K562 (cell line): ENCODE results near the gene BFSP1. TPM values are rescaled to one million over a fixed set of nuclear protein-coding genes. Genes with fewer than 3 reads are reported as not detected.

ENCODE experiments used
- ATAC-seq: fragments of 200-7000 bp; cut with Tn5 transposase; 3 replicates; pipeline ENCODE4 v1.9.1; 2020; ENCODE audit warnings: moderate library complexity
- BruUV-seq: library from RNA; stranded (reverse); fragments of 400-500 nt; replicated peaks from 2 replicates; lab custom pipeline; 2021; lab: Mats Ljungman, UMichigan
- CTCF ChIA-PET: fragments of 300-600 bp; formaldehyde crosslinking; extraction: SDS; loops from one replicate; lab custom pipeline; 2021; ENCODE audit warnings: low intra/inter-chr PET ratio; lab: Yijun Ruan, JAX
- POLR2A ChIA-PET: fragments of 300-600, 350-650 bp; sonication (Branson Sonifier 250); formaldehyde crosslinking; extraction: SDS; loops from one replicate; lab custom pipeline; 2021; ENCODE audit warnings: antibody characterized with exemption, inconsistent platforms; lab: Yijun Ruan, JAX
- DNase-seq, 4 experiments: peaks; one replicate each; pipeline versions ENCODE4 v3.0.0 to v3.0.0-alpha.2; 2011 to 2018; ENCODE audit warnings: low spot score in 3 of 4, mixed read lengths in 3 of 4; ENCODE audit errors: extremely low read depth in 1 of 4
- FAIRE-seq: peaks from 2 replicates; lab custom pipeline; 2011; peaks lifted over from hg19 to GRCh38; lab: Jason Lieb, UNC
- H2AFZ ChIP-seq: 2 replicates; pipeline ENCODE4 v1.6.0; 2011; ENCODE audit warnings: low read depth, low read length, control low read depth, inconsistent platforms
- H3K27ac ChIP-seq: fragments of 200-600 bp; 3 replicates; pipeline ENCODE4 v1.8.0; 2011; ENCODE audit warnings: low read depth, mild to moderate bottlenecking, control low read depth, inconsistent platforms, low read length, moderate library complexity, mixed read lengths; ENCODE audit errors: extremely low read depth
- H3K27me3 ChIP-seq, 2 experiments: fragments of 300-600 bp in 1 of 2; 2 replicates in 1 of 2; 3 replicates in 1 of 2; pipeline versions ENCODE4 v1.6.0 to v1.8.0; 2011; ENCODE audit warnings: inconsistent platforms in 2 of 2, low read length in 2 of 2, mild to moderate bottlenecking in 1 of 2, mixed read lengths in 1 of 2, moderate library complexity in 1 of 2; ENCODE audit not compliant: control insufficient read depth in 2 of 2, insufficient read depth in 2 of 2
- H3K36me3 ChIP-seq: fragments of 300-600 bp; 3 replicates; pipeline ENCODE4 v1.8.0; 2011; ENCODE audit warnings: mild to moderate bottlenecking, low read length, inconsistent platforms; ENCODE audit not compliant: control insufficient read depth, insufficient read depth
- H3K4me1 ChIP-seq, 2 experiments: fragments of 200-600 bp in 1 of 2; replicated peaks in 1 of 2; 2 replicates in 1 of 2; 3 replicates in 1 of 2; pipeline versions ENCODE4 v1.5.1 to v1.8.0; 2011; ENCODE audit warnings: inconsistent platforms in 2 of 2, low read length in 2 of 2, mild to moderate bottlenecking in 1 of 2, mixed read lengths in 1 of 2, moderate library complexity in 1 of 2; ENCODE audit not compliant: control insufficient read depth in 2 of 2, insufficient read depth in 2 of 2
- H3K4me2 ChIP-seq: 2 replicates; pipeline ENCODE4 v1.6.1; 2011; ENCODE audit warnings: low read length, control low read depth, inconsistent platforms, mixed read lengths; ENCODE audit not compliant: insufficient read depth
- H3K4me3 ChIP-seq: fragments of 200-600 bp; sonication (generic), shearing (Covaris generic); 2 replicates; pipeline ENCODE4 v1.5.1; 2016; ENCODE audit warnings: control low read depth, inconsistent platforms
- H3K79me2 ChIP-seq: fragments of 200-600 bp; 3 replicates; pipeline ENCODE4 v1.8.0; 2011; ENCODE audit warnings: low read length, inconsistent platforms; ENCODE audit not compliant: control insufficient read depth, insufficient read depth
- H3K9ac ChIP-seq, 2 experiments: 2 replicates each; pipeline versions ENCODE4 v1.6.0 to v1.6.1; 2011; ENCODE audit warnings: low read depth in 2 of 2, low read length in 2 of 2, control low read depth in 1 of 2, inconsistent platforms in 1 of 2, mild to moderate bottlenecking in 1 of 2, mixed read lengths in 1 of 2; ENCODE audit not compliant: insufficient read depth in 1 of 2
- H3K9me1 ChIP-seq: one replicate; pipeline ENCODE4 v1.6.0; 2011; ENCODE audit warnings: inconsistent platforms, mild to moderate bottlenecking, low read length, moderate library complexity; ENCODE audit not compliant: control insufficient read depth, insufficient read depth
- H3K9me3 ChIP-seq: replicated peaks from 2 replicates; pipeline ENCODE4 v1.5.1; 2011; ENCODE audit warnings: low read depth, low read length, inconsistent platforms; ENCODE audit not compliant: control insufficient read depth, insufficient read depth
- H4K20me1 ChIP-seq: replicated peaks from 2 replicates; pipeline ENCODE4 v1.6.1; 2011; ENCODE audit warnings: low read length, inconsistent platforms, mixed read lengths; ENCODE audit not compliant: control insufficient read depth, insufficient read depth
- BACH1 ChIP-seq: fragments of 200-800 bp; sonication (Bioruptor generic); IDR thresholded peaks from 2 replicates; pipeline ENCODE4 v1.6.1; 2016; ENCODE audit warnings: missing genetic modification characterization, missing compliant biosample characterization
- BCL6 ChIP-seq: fragments of 250-450 bp; sonication (Bioruptor Pico); IDR thresholded peaks from 2 replicates; pipeline ENCODE4 v1.4.0; 2020
- CBFA2T2 ChIP-seq: fragments of 450-650 bp; conservative IDR thresholded peaks from 2 replicates; pipeline ENCODE4 v1.6.1; 2017; ENCODE audit warnings: mild to moderate bottlenecking
- CTBP1 ChIP-seq: fragments of 450-650 bp; IDR thresholded peaks from 2 replicates; pipeline ENCODE4 v1.6.1; 2016; ENCODE audit warnings: borderline replicate concordance
- FOS ChIP-seq: IDR thresholded peaks from 3 replicates; pipeline ENCODE4 v1.6.1; 2011; ENCODE audit not compliant: insufficient read length; ENCODE audit errors: extremely low read depth
- HDAC6 ChIP-seq: IDR thresholded peaks from 2 replicates; pipeline ENCODE4 v1.6.1; 2012; ENCODE audit warnings: low read depth, mild to moderate bottlenecking, control low read depth, inconsistent platforms, low read length, moderate library complexity
- RBM17 ChIP-seq: fragments of 200-400 bp; formaldehyde crosslinking; IDR thresholded peaks from 2 replicates; pipeline ENCODE4 v1.6.1; 2017; ENCODE audit warnings: low read depth, mild to moderate bottlenecking, low read length, borderline replicate concordance
- SIN3B ChIP-seq: fragments of 450-650 bp; IDR thresholded peaks from 2 replicates; pipeline ENCODE4 v1.6.1; 2017; ENCODE audit warnings: low read depth, mild to moderate bottlenecking, moderate library complexity
- SIX5 ChIP-seq, 2 experiments: IDR thresholded peaks; 2 replicates each; pipeline ENCODE4 v1.6.1; 2011; ENCODE audit warnings: low read length in 2 of 2, borderline replicate concordance in 1 of 2, low read depth in 1 of 2, mild to moderate bottlenecking in 1 of 2, moderate library complexity in 1 of 2; ENCODE audit not compliant: insufficient read depth in 1 of 2
- SMAD4 ChIP-seq: fragments of 250-450 bp; sonication (Bioruptor Pico); conservative IDR thresholded peaks from 2 replicates; pipeline ENCODE4 v1.8.0; 2021; ENCODE audit warnings: inconsistent platforms, mild to moderate bottlenecking, moderate library complexity
- U2AF2 ChIP-seq: fragments of 200-400 bp; formaldehyde crosslinking; optimal IDR thresholded peaks from 2 replicates; pipeline ENCODE3; 2017; ENCODE audit warnings: low read depth, mild to moderate bottlenecking, low read length
- ZNF57 ChIP-seq: fragments of 450-650 bp; formaldehyde crosslinking; IDR thresholded peaks from 2 replicates; pipeline ENCODE4 v1.4.0; 2020; ENCODE audit warnings: mild to moderate bottlenecking, moderate library complexity
- WGBS: fragments of 100-300 bp; shearing (Covaris generic); methylation state at CpG from one replicate; pipeline ENCODE4 v1.1.6; 2016; ENCODE audit warnings: low coverage, mixed read lengths; ENCODE audit not compliant: insufficient coverage; ENCODE audit errors: missing lambda C conversion rate; 5-methylcytosine and 5-hydroxymethylcytosine counted together
- in situ Hi-C: fragments of 300-500 bp; cut with MboI; formaldehyde crosslinking; loops from 4 replicates; pipeline ENCODE4 v1.15.0; 2018; ENCODE audit warnings: inconsistent platforms, mixed read lengths
- intact Hi-C: fragments of 100-400 bp; cut with micrococcal nuclease; formaldehyde crosslinking; loops from 2 replicates; pipeline ENCODE4 v1.14.2; 2022
- polyA plus RNA-seq, 8 experiments: library from polyadenylated mRNA; depleted of rRNA in 4 of 8; stranded (reverse) in 5 of 8; unstranded in 3 of 8; fragments of >200 nt; fragmentation: Nextera tagmentation in 2 of 8; fragmentation: Illumina TruSeq in 1 of 8; extraction: Ambion mirVana in 2 of 8; extraction: Trizol in 1 of 8; gene quantifications; 2 replicates each; pipeline versions ENCODE4 v1.2.1 to v1.2.3, GENCODE V29; 2011 to 2014; ENCODE audit warnings: inconsistent platforms in 1 of 8, missing spikeins in 1 of 8
- total RNA-seq, 7 experiments: library from RNA; depleted of rRNA in 6 of 7; stranded (reverse); fragments of >200 nt in 6 of 7; fragmentation: Illumina TruSeq in 2 of 7; extraction: Trizol in 2 of 7; gene quantifications; 2 replicates each; pipeline versions ENCODE4 v1.2.1 to v1.2.3, GENCODE V29; 2011 to 2021; ENCODE audit warnings: low replicate concordance in 1 of 7
- TF ChIP-seq, protein P1 (sequence below): sonication (generic); formaldehyde crosslinking; IDR thresholded peaks from 2 replicates; pipeline ENCODE4 v1.8.1; 2023; ENCODE audit warnings: mild to moderate bottlenecking, missing genetic modification reagents, moderate library complexity
- TF ChIP-seq, protein P2 (sequence below): IDR thresholded peaks from 3 replicates; pipeline ENCODE4 v1.6.1; 2011; ENCODE audit warnings: borderline replicate concordance, mild to moderate bottlenecking, moderate library complexity; ENCODE audit not compliant: insufficient read length; ENCODE audit errors: extremely low read depth
- TF ChIP-seq, protein P3 (sequence below): fragments of 250-450 bp; sonication (Bioruptor Pico); IDR thresholded peaks from 2 replicates; pipeline ENCODE4 v1.9.0; 2021; ENCODE audit warnings: mild to moderate bottlenecking
- TF ChIP-seq, protein P4 (sequence below): sonication (generic); formaldehyde crosslinking; IDR thresholded peaks from 2 replicates; pipeline ENCODE4 v1.5.0; 2020; ENCODE audit warnings: missing genetic modification reagents
- TF ChIP-seq, protein P5 (sequence below): IDR thresholded peaks from 2 replicates; pipeline ENCODE4 v1.6.1; 2011; ENCODE audit not compliant: insufficient read length; ENCODE audit errors: extremely low read depth

BFSP1 gene
- total and polyA plus RNA-seq, 9 of the 15 experiments (the other 6 are each of a cell fraction or from before 2014, with no cell fraction given) = 0.09 to 0.86 (median 0.40) TPM

DNA sequence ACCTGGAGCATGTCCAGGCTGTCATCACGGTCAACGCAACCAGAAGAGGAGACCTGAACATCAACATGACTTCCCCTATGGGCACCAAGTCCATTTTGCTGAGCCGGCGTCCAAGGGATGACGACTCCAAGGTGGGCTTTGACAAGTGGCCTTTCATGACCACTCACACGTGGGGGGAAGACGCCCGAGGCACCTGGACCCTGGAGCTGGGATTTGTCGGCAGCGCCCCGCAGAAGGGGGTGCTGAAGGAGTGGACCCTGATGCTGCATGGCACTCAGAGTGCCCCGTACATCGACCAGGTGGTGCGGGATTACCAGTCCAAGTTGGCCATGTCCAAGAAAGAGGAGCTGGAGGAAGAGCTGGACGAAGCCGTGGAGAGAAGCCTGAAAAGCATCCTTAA is 49.5 kb downstream of the BFSP1 start:
- Histone ChIP-seq H3K9ac (no peak overlapping the region), H3K27me3 (peaks cover 5 to 13% of the 10 kb centered on the region in 2 experiments; a peak in 4 of 5 replicates), H3K9me3 (no peaks in the 10 kb centered on the region), H3K9me1 (no peaks in the 10 kb centered on the region), H3K27ac (no peak overlapping the region), H3K4me1 (no peaks in the 10 kb centered on the region), H3K79me2 (no peaks in the 10 kb centered on the region), H2AFZ (no peak overlapping the region), H3K36me3 (no peaks in the 10 kb centered on the region), H4K20me1 (no peaks in the 10 kb centered on the region), H3K4me2 (no peak overlapping the region), H3K4me3 (no peak overlapping the region)
- DNase-seq (no peak), FAIRE-seq (no peak), ATAC-seq (no peak)
- CTCF ChIA-PET = no interaction called here
- intact Hi-C loops (no loop called here), in situ Hi-C loops (no loop called here)
- no TSS peak for BruUV-seq
- 0% methylated on average over 7 of the region's 16 CpGs for WGBS
- POLR2A ChIA-PET = interaction anchor here (1.2 kb wide), 1 partner anchor 13 kb away, joined by 4 read pairs; no protein-coding TSS in a partner anchor
- TF ChIP-seq RBM17 (no peak), U2AF2 (no peak), HDAC6 (no peak), FOS (no peak), ZNF57 (CRISPR knock-in tag) (no peak), SMAD4 (no peak), SIN3B (no peak), BACH1 (no peak), BCL6 (CRISPR knock-in tag) (no peak), SIX5 (IDR thresholded peaks at IDR 0.05; ENCODE audit: borderline replicate concordance in 1 of 2, insufficient read depth in 1 of 2, low read depth in 1 of 2, low read length in 2 of 2) (no peak), CBFA2T2 (no peak), CTBP1 (no peak)
- TF ChIP-seq, protein P1, sequence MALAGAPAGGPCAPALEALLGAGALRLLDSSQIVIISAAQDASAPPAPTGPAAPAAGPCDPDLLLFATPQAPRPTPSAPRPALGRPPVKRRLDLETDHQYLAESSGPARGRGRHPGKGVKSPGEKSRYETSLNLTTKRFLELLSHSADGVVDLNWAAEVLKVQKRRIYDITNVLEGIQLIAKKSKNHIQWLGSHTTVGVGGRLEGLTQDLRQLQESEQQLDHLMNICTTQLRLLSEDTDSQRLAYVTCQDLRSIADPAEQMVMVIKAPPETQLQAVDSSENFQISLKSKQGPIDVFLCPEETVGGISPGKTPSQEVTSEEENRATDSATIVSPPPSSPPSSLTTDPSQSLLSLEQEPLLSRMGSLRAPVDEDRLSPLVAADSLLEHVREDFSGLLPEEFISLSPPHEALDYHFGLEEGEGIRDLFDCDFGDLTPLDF = no peak
- TF ChIP-seq, protein P2, sequence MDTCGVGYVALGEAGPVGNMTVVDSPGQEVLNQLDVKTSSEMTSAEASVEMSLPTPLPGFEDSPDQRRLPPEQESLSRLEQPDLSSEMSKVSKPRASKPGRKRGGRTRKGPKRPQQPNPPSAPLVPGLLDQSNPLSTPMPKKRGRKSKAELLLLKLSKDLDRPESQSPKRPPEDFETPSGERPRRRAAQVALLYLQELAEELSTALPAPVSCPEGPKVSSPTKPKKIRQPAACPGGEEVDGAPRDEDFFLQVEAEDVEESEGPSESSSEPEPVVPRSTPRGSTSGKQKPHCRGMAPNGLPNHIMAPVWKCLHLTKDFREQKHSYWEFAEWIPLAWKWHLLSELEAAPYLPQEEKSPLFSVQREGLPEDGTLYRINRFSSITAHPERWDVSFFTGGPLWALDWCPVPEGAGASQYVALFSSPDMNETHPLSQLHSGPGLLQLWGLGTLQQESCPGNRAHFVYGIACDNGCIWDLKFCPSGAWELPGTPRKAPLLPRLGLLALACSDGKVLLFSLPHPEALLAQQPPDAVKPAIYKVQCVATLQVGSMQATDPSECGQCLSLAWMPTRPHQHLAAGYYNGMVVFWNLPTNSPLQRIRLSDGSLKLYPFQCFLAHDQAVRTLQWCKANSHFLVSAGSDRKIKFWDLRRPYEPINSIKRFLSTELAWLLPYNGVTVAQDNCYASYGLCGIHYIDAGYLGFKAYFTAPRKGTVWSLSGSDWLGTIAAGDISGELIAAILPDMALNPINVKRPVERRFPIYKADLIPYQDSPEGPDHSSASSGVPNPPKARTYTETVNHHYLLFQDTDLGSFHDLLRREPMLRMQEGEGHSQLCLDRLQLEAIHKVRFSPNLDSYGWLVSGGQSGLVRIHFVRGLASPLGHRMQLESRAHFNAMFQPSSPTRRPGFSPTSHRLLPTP = no peak
- TF ChIP-seq, protein P3, sequence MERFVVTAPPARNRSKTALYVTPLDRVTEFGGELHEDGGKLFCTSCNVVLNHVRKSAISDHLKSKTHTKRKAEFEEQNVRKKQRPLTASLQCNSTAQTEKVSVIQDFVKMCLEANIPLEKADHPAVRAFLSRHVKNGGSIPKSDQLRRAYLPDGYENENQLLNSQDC (CRISPR knock-in tag) = no peak
- TF ChIP-seq, protein P4, sequence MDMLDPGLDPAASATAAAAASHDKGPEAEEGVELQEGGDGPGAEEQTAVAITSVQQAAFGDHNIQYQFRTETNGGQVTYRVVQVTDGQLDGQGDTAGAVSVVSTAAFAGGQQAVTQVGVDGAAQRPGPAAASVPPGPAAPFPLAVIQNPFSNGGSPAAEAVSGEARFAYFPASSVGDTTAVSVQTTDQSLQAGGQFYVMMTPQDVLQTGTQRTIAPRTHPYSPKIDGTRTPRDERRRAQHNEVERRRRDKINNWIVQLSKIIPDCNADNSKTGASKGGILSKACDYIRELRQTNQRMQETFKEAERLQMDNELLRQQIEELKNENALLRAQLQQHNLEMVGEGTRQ (CRISPR knock-in tag) = no peak
- TF ChIP-seq, protein P5, sequence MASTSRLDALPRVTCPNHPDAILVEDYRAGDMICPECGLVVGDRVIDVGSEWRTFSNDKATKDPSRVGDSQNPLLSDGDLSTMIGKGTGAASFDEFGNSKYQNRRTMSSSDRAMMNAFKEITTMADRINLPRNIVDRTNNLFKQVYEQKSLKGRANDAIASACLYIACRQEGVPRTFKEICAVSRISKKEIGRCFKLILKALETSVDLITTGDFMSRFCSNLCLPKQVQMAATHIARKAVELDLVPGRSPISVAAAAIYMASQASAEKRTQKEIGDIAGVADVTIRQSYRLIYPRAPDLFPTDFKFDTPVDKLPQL = no peak
